ENCODE data around the gene WDTC1.

- peak; percentile 5 for TF ChIP-seq POLR2A (IDR thresholded peaks at IDR 0.05; ENCODE audit: low read length)
- TF ChIP-seq GATA1 (IDR thresholded peaks at IDR 0.05; ENCODE audit: low read depth, low read length) = no peak
Observed at GRCh38 chr1:27342391-27342777, 108.0 kb downstream of the WDTC1 start.
